OCI-LY3 (cell line): ENCODE measurements around the gene MRM2.

Source experiments
- H2AFZ ChIP-seq: fragments of 200-600, 300-600 bp; shearing (Covaris generic); 2 replicates; pipeline ENCODE4 v1.6.0; 2014; ENCODE audit warnings: antibody characterized with exemption, low read depth, low read length
- H3K27ac ChIP-seq: fragments of 200-600, 300-600 bp; sonication (generic); 2 replicates; pipeline ENCODE4 v1.5.1; 2014; ENCODE audit warnings: mild to moderate bottlenecking, low read length, moderate library complexity, mixed read lengths
- H3K27me3 ChIP-seq: fragments of 200-600, 300-600 bp; sonication (generic); 2 replicates; pipeline ENCODE4 v1.6.1; 2014; ENCODE audit warnings: low read depth, low read length, mixed read lengths
- H3K36me3 ChIP-seq: fragments of 200-600, 300-600 bp; sonication (generic); replicated peaks from 2 replicates; pipeline ENCODE3; 2014; ENCODE audit warnings: low read depth, low read length, mixed read lengths
- H3K4me1 ChIP-seq: fragments of 300-600, 200-600 bp; sonication (generic); 2 replicates; pipeline ENCODE4 v1.6.1; 2014; ENCODE audit warnings: low read length, mixed read lengths
- H3K4me2 ChIP-seq: fragments of 200-600, 300-600 bp; sonication (generic); 2 replicates; pipeline ENCODE4 v1.6.1; 2014; ENCODE audit warnings: low read length, mixed read lengths
- H3K4me3 ChIP-seq: fragments of 300-600, 200-600 bp; sonication (generic); 2 replicates; pipeline ENCODE4 v1.5.1; 2014; ENCODE audit warnings: antibody characterized with exemption, mild to moderate bottlenecking, low read length, moderate library complexity
- H3K79me2 ChIP-seq: fragments of 300-600, 200-600 bp; shearing (Covaris generic); 2 replicates; pipeline ENCODE4 v1.6.1; 2014; ENCODE audit warnings: mild to moderate bottlenecking, low read length, mixed read lengths
- H3K9ac ChIP-seq: fragments of 300-600, 200-600 bp; shearing (Covaris generic); 2 replicates; pipeline ENCODE4 v1.6.0; 2014; ENCODE audit warnings: mild to moderate bottlenecking, low read length, moderate library complexity
- H3K9me3 ChIP-seq: fragments of 200-600, 300-600 bp; shearing (Covaris generic); 2 replicates; pipeline ENCODE4 v1.6.1; 2014; ENCODE audit warnings: low read length, mixed read lengths; ENCODE audit not compliant: insufficient read depth
- H4K20me1 ChIP-seq: fragments of 200-600, 300-600 bp; sonication (generic); 2 replicates; pipeline ENCODE4 v1.6.1; 2016; ENCODE audit warnings: low read length, mixed read lengths; ENCODE audit not compliant: insufficient read depth
- CTCF ChIP-seq: fragments of 200-600, 300-600 bp; sonication (generic); IDR thresholded peaks from 2 replicates; pipeline ENCODE4 v1.5.1; 2014; ENCODE audit warnings: antibody characterized with exemption, low read length, low read depth
- EZH2phosphoT487 ChIP-seq: fragments of 200-600 bp; shearing (Covaris generic); IDR thresholded peaks from 2 replicates; pipeline ENCODE4 v1.6.1; 2018; ENCODE audit warnings: antibody characterized with exemption, mixed run types, low read depth

The MRM2 gene

GRCh38 chr7:2260820-2261219 is 18.8 kb upstream of the MRM2 start:
- no peak for TF ChIP-seq EZH2phosphoT487
- TF ChIP-seq CTCF = no peak
- Histone ChIP-seq H3K9ac (no peak overlapping the region), H3K27ac (no peak overlapping the region), H3K9me3 (no peaks in the 10 kb centered on the region), H3K4me3 (no peak overlapping the region), H3K4me1 (peaks cover 30% of the 10 kb centered on the region), H2AFZ (no peak overlapping the region), H3K79me2 (no peaks in the 10 kb centered on the region), H3K4me2 (no peak overlapping the region), H3K36me3 (peaks cover 6% of the 10 kb centered on the region), H4K20me1 (no peaks in the 10 kb centered on the region), H3K27me3 (no peaks in the 10 kb centered on the region)

- no peaks in the 10 kb centered on the region for H3K27me3 ChIP-seq
- TF ChIP-seq CTCF = no peak
- TF ChIP-seq EZH2phosphoT487 = no peak
- H3K9me3 ChIP-seq = no peaks in the 10 kb centered on the region
- H3K4me2 ChIP-seq = peak overlapping the region; percentile 77
- peaks cover 30% of the 10 kb centered on the region for H3K4me1 ChIP-seq
- H3K27ac ChIP-seq = no peak overlapping the region
- H3K79me2 ChIP-seq = no peaks in the 10 kb centered on the region
- H4K20me1 ChIP-seq = no peaks in the 10 kb centered on the region
- H3K9ac ChIP-seq = peak overlapping the region; percentile 40; the same call in 1 of the 2 replicates
- H3K36me3 ChIP-seq = peaks cover 6% of the 10 kb centered on the region
- H2AFZ ChIP-seq = no peak overlapping the region
- H3K4me3 ChIP-seq = peak overlapping the region; percentile 65
These were observed 17.5 kb upstream of the MRM2 start for GRCh38 chr7:2259480-2259879.

- Histone ChIP-seq H3K4me2 (peak overlapping the region; percentile 77), H3K9ac (peak overlapping the region; percentile 40; the same call in 1 of the 2 replicates), H3K79me2 (no peaks in the 10 kb centered on the region), H2AFZ (no peak overlapping the region), H3K9me3 (no peaks in the 10 kb centered on the region), H4K20me1 (no peaks in the 10 kb centered on the region), H3K27ac (no peak overlapping the region), H3K36me3 (no peaks in the 10 kb centered on the region), H3K27me3 (no peaks in the 10 kb centered on the region), H3K4me1 (peaks cover 30% of the 10 kb centered on the region), H3K4me3 (peak overlapping the region; percentile 65)
- TF ChIP-seq CTCF (no peak), EZH2phosphoT487 (no peak)
These were observed 16.8 kb upstream of the MRM2 start for GRCh38 chr7:2258661-2259365.

- Histone ChIP-seq H3K36me3 (no peaks in the 10 kb centered on the region), H3K9ac (no peak overlapping the region), H3K9me3 (no peaks in the 10 kb centered on the region), H3K4me3 (no peak overlapping the region), H3K27me3 (no peaks in the 10 kb centered on the region), H3K79me2 (no peaks in the 10 kb centered on the region), H4K20me1 (no peaks in the 10 kb centered on the region), H3K4me2 (no peak overlapping the region), H3K27ac (no peak overlapping the region), H3K4me1 (peaks cover 30% of the 10 kb centered on the region), H2AFZ (no peak overlapping the region)
- TF ChIP-seq CTCF (no peak), EZH2phosphoT487 (no peak)
These were observed 15.6 kb upstream of the MRM2 start for GRCh38 chr7:2257651-2258050.
